GM21619 (cell line): ENCODE measurements around the gene SRSF4.

Source experiments
- ATAC-seq: cut with Tn5 transposase; IDR thresholded peaks from one replicate; pipeline ENCODE4 v1.9.1; 2021; ENCODE audit not compliant: unreplicated experiment

Gene SRSF4

DNA sequence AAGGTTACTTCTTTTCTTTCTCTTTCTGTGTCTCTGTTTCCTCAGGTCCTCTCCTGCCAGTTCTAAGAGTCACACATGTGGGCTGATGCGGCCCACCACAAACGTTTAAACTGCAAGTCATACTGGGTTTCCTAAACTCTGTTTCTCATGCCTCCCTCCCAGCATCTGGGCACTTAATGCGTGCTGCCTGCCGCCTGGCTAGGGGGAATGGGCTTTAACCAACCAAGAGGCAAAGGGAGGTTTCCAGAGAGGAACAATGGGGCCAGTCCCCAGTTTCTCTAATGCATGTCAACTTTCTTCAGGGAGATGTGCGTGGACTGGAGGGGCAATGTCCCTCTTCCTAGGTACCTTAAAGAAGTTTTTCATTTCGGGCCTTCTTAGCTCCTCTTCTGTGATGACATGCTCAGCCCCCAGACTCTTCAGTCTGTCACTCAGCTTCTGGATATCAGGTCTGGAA lies 19.9 kb upstream of the SRSF4 start:
- ATAC-seq = no peak

DNA sequence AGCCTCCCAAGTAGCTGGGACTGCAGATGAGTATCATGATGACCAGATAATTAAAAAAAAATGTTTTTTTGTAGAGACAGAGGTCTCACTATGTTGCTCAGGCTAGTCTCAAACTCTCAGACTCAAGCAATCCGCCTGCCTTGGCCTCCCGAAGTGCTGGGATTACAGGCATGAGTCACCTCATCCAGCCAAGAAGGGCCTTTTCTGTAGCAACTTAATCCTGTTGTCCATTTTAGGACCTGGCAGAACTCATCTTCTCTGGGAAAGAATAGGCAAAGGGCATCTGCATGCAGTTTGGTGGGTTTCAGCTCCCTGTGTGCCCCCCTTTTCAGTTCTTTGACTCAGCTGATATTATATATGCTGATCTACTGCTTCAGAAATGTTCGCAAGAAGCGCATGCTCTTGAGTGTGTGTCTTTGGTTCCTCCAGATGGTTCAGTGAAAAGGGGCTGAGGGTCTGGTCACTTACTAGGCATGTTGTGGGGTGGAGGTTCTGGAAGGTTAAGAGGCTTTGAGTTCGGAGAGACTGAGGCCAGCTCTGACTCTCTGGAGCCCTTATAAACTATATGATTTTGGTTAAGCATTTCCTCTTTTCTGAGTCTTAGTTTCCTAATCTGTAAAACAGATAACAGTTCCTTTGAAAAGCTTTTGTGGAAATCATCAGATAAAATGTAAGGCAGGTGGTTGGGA lies 19.4 kb upstream of the SRSF4 start:
- no peak for ATAC-seq

DNA sequence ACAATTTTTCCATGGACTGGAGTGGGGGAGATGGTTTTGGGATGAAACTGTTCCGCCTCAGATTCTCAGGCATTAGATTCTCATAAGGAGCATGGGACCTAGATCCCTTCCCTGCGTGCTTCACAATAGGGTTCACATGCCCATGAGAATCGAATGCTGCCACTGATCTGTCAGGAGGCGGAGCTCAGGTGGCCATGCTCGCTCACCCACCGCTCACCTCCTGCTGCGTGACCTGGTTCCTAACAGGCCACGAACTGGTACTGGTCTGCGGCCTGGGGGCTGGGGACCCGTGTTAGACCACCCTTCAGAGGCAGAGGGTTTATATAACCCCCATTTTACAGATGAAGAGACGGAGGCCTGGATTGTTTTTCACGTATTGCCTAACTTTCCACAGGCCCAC lies 16.3 kb upstream of the SRSF4 start:
- ATAC-seq = no peak

DNA sequence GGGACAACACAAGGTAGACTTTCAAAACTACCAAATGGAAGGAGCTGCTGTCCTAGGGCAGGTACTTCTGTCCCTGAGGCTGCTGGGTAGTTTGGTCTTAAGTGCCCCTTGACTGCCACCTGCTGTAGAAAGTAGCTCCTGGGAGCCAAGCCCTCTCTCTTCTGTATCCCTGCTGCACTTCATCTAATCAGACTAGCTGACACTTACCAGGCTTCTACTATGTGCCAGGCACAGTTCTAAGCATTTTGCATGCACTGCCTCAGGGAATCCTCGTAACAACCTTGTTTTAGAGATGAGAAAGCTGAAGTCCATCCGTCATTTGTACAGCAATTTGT lies 15.9 kb upstream of the SRSF4 start:
- no peak for ATAC-seq

DNA sequence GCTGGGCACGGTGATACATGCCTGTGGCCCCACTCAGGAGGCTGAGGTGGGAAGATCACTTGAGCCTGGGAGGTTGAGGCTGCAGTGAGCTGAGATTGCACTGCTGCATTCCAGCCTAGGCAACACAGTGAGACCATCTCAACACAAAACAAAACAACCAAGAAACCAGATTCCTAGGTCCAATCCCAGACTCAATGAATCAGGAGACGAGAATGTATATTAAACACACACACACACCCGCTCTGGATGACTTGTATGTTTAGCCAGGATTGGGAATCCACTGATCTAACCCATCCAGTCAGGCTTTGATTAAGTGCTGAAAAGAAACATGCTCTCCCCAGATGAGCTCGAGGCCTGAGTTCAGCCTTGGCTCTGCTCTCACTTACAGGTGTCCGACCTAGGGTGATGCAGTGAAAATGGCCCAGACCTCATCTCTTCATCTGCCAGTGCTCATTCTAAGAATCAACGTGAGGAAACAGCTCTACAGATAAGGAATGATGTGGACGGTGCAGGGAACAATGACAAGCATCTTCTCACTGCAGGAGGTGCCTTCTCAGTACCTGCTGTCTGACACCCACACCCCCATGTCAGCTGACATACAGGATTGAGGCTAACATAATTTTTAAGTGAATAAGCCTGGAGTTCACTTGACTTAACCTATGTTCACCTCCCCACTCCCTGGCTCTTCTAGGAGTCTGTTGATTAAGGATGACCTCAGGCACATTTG lies 15.3 kb upstream of the SRSF4 start:
- no peak for ATAC-seq

DNA sequence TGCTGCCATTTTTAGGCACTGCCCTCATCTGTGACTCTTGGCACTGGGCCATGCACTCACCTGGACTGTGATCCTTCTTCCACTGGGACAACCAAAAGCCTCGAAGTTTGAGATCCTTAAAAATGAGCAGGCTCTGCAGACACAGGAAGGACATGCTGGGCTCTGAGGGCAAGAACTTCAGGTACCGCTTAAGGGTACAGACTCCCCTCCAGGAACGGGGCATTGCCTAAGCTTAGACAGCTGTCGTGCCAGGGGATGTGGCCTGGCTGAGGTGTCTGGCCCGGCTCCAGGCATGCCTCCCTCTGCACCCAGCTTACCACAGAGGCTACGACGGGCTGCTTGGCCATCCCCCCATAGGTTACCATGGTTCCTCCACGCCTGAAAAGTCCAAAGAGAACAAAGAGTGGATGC lies 14.2 kb upstream of the SRSF4 start:
- no peak for ATAC-seq

DNA sequence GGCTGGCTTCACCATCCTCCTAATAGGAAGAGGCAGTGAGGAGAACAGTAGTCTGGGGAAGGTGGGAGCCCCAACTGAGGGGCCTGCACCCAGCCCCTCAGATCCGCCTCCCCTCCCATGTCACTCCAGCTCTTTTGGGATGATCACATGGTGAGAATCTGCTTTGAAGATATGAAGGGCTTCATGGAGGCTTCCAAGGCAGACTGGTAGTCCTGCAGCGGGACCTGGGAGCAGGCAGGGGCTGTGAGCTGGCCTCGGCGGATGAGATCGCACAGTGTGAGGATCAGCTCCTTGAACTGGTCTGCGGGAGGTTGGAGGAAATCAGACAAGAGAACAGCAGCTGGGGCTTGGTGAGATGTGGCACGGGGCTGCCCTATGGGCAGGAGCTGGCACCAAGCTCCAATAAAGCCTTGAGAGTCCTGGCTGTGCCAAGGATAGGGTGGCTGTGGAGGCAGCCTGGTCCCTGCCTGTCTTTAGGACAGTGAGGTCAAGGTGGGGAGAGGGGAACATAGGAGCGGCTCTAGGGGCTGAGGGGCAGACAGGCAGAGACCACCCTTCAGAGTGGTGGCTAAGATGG lies 12.3 kb upstream of the SRSF4 start:
- no peak for ATAC-seq

DNA sequence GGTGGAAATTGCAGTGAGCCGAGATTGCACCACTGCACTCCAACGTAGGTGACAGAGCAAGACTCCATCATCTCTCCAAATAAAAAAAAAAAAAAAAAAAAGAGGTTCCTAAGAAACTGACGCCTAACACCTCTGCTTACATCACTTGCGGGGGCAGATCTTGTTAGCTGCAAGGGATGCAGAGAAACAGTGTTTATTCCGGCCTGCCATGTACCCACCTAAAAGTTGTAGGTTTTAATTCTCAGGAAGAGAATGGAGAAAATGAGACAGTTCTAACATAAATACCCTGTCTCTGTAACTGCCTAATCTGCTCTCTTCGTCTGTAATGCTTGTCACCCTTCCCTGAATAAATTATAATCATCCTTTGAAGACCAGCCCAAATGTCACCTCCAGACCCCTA lies 9.0 kb upstream of the SRSF4 start:
- ATAC-seq = no peak

DNA sequence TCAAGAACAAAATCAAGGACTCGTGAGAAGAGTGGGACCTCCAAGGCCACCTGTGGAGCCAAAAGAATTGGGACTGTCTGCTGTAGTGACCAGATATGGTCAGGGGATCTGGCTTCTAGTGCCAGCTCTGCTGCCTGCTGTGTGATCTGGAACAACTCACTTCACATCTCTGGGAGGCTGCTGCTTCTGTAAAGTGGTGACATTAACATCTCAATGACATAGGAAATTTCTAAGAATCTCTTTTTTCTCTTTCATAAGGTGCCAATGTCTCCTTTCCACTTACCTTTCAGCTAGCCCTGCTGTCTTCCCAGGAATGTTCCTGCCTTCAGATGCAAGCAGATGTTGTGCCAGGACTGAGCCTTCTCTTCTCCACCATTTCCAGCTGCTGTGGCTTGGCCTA lies 5.0 kb upstream of the SRSF4 start:
- ATAC-seq = no peak

DNA sequence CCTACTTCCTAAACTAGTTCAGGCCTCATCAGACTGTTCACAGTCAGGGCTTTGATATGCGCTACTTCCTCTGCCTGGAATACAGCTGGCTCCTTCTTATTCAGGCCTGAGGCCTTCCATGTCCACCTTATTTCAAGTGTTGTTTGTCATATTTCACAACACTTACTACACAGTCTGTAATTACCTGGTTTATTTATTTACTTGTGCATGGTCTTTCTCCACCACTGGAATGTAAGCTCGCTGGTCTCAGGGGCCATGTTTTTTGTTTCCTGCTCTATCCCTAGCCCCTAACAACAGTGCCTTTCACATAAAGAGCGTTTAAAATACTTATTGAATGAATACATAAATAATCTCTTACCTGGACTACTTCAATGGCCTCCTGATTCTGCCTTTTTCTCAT lies 4.6 kb upstream of the SRSF4 start:
- no peak for ATAC-seq

DNA sequence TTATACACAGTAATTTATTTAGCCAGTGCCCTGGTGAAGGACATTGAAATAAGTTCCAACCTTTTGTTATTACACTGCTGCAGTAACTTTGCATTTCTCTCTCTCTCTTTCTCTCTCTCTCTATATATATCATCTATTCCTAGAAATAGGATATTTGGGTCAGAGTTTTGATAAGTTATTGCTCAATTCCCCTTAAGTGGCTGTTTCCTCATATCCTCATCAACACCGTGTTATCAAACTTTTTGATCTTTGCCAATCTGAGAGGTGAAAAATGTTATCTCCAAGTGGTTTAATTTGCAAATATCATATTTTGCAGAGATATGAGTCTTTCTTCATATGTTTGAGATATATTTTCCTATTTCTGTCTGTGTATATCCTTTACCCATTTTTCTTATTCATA lies 1.6 kb upstream of the SRSF4 start:
- ATAC-seq = no peak

DNA sequence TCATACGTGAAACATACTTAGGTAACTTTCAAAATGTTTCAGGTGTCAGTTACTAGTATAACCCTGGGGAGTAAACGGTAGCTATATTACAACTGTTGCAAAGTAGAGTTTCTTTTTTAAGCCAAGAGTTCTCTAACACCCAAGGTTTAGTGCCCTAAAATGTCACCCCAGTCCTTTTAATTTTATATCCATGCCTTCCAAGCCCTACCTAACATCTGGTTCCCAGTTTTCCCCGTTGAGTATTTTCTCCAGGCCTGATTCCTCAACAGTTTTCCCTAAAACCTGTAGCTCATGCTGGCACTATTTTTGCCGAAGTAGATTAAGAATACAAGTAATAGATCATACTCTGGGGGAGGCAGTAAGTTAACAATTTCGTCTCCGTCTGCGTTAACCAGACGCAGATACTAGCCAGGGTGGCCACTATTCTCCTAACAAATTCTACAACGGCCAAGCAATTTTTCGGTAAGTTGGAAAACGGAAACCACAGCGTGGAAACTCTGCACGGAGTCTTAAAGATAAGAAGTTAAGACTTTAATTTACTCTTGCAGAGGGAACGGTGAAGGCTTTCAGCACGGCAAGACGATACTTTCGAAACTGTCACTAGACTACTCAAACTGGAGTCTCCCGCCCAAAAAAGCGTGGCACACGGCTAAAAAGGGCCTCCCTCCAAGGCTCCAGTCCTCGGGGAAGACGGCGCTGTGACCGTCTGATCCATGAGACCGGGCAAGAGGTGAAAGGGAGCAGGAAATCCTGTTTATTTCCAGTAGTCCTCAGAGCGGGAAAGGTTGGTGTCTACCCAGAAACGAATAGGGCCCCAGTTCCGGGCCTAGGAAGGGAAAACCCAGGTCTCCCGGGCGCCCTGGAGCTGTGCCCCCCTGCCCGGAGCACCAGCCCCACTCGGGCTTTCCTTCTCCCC lies 945 bp downstream of the SRSF4 start:
- ATAC-seq = no peak

DNA sequence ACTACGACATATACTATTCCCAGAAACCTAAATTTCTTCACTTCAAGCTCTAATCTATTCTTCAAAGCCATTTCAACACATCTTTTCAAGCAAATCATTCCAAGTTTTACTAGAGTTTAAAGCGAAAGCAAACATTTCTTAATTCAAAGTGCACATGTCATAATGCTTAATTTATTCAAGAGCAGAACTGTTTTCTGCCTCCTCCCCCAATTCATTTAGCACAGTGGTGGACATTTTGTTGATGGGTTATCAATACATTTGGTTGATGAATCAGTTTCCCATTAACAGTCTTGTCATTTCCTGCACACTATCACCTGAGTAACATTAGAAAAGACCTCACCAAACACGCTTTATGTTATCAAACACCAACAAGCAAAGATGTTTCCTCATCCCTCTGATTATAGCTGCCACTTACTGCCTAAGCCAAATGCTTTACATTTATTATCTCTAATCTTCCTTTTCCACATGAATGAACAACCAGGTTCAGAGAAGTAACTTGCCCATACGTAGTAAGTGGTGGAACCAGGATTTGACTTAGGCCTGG lies 2.0 kb downstream of the SRSF4 start:
- ATAC-seq = no peak

DNA sequence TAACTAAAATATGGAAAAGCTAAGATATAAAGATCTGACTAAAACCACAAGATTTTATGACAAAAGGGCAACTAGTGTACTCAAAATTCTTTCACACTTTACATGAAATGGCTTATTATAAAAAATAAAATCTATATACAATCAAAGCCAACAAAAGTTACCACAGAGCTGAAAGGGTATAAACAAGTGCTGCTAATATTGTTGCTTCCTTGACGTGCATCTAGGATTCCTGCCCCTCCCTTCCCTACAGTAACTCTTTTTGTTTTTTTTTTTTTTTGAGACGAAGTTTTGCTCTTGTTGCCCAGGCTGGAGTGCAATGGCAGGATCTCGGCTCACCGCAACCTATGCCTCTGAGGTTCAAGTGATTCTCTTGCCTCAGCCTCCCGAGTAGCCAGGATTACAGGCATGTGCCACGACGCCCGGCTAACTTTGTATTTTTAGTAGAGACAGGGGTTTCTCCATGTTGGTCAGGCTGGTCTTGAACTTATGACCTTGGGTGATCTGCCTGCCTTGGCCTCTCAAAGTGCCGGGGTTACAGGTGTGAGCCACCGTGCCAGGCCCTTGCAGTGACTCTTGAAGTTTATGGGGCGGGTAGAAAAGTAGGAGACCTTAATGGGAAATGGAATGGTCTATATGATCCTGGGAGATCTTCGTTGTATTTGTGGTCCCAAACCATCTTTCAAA lies 4.5 kb downstream of the SRSF4 start:
- ATAC-seq = no peak

DNA sequence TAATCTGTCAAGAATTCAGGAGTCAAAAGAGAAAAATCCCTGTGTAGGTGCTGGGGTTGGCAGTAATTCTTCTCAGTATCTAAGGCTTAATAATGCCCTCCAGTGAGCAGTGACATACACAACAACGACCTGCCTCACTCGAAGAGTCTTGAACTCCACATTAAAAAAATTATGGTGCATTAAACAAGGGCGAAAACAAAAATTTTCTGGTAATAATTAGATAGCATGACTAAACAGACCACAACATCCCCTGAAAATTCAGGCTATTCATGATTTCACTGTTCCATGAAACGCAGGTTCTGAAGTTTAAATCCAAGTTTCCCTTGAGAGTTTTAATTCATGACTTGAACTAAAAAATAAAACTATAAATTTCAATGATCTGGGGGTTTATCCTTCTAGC lies 5.1 kb downstream of the SRSF4 start:
- ATAC-seq = no peak

DNA sequence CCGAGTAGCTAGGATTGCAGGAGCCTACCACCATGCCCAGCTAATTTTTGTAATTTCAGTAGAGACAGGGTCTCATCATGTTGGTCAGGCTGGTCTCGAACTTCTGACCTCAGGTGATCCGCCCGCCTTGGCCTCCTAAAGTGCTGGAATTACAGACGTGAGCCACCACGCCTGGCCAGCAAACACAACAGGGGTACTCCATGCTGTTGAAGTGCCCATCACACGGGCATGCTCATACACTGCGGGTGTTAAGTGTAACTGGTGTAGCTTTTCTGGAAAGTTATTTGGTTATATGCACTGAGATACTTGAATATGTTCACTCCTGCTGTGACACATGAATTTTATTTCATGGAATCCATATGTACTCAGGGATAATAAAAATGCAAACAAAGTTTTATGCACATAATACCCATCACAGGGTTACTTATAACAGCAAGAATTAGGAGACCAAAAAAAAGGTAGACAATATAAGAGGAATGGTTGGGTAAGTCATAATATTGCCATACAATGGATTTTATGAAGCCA lies 9.2 kb downstream of the SRSF4 start:
- no peak for ATAC-seq

DNA sequence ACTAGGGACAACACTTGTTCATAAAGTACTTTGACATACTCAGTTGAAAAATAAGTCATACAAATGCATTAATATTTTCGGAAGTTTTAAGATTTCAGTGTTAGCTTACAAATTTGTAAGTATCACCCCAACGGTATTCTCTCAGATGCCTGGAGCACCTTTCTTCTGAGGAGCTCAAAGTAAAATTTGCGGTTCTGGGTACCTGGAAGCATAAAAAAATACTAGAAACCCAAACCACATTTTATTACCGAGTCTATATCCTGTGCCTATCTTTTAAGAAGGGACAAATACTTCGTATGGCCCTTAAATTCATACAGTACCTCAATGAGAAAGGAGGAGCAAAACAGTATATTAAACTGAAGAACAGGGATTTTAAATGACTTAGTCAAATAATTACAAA lies 10.2 kb downstream of the SRSF4 start:
- ATAC-seq = no peak

DNA sequence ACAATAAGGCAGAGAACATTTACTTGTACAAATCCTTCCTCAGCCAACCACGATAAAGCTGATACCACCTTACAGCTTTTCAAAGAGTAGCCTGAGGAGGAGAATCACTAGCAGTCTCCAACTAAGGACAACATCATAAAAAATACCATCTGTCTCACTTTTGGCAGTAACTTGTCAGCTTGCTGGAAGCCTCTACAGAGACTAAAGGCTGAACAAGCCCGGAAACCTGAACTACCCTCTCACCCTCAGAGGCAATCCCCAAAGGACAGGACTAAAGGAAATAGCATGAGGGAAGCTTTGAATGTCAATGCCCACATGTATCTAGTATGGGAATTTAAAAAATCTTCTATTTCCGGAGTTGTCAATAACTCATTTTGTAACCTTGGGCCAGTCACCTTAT lies 10.6 kb downstream of the SRSF4 start:
- no peak for ATAC-seq

DNA sequence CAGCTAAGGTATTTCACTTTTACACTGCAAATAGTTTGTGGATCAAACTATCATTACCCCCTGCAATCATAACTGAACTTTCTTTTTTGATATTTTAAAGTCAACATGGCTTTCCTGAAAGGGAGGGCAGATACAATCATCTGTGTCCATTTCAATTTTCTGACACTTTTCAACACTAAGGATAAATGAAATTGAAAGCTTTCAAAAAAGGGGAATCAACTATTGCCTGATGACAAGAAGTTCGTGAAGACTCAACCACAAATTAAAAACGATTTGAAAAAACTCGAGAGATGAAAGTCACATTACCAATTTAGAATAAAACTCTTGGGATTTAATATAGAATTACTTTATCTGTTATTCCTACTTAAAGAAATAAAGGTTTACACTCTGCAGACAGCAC lies 11.7 kb downstream of the SRSF4 start:
- no peak for ATAC-seq

DNA sequence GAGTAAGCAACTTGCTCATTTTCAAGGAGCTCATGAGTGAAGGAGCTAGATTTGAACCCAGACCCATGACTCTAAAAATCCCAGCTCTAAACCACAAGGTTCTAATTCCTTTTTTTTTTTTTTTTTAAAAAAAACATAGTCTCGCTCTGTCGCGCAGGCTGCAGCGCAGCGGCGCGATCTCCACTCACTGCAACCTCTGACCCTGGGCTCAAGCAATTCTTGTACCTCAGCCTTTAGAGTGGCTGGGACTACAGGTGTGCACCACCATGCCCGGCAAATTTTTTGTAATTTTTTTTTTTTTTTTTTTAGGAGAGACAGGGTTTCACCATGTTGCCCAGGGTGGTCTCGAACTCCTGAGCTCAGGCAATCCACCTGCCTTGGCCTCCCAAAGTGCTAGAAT lies 13.8 kb downstream of the SRSF4 start:
- no peak for ATAC-seq
